ENCODE measurements around the gene CT45A10.

GRCh38 chrX:135923353-135923752 is 30.1 kb upstream of the CT45A10 start:
- TF ChIP-seq CTCF (IDR thresholded peaks at IDR 0.05) (no peak), POLR2A (IDR thresholded peaks at IDR 0.05) (no peak)
